Measurements from ENCODE around the gene SFMBT2.
A peak's percentile ranks its signal among the peaks of the same experiment; 100 is the strongest.
"Not testable (repeated sequence)": the region's sequence is repeated elsewhere in the genome, so short reads cannot be mapped to it uniquely, and the experiment has no call there.

The SFMBT2 gene

DNA sequence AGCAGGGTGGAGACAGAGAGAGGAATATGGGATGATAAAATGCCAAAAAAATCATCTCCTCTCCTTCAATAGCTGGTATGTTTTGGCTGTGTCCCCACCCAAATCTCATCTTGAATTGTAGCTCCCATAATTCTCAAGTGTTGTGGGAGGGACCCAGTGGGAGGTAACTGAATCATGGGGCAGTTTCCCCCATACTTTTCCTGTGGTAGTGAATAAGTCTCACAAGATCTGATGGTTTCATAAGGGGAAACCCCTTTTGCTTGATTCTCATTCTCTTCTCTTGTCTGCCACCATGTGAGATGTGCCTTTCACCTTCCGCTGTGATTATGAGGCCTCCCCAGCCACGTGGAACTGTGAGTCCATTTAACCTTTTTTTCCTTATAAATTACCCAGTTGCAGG, 226.7 kb downstream of the SFMBT2 start:
- DNase-seq (ENCODE audit: low spot score): not testable (repeated sequence)

DNA sequence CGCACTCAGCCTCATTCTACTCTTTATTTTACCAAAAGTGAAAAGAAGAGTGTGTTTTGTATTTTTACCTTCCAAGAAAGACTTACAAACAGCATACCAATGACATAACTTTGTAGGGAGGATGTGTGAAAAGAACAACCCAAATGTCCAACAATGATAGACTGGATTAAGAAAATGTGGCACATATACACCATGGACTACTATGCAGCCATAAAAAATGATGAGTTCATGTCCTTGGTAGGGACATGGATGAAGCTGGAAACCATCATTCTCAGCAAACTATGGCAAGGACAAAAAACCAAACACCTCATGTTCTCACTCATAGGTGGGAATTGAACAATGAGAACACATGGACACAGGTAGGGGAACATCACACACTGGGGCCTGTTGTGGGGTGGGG, 228.5 kb downstream of the SFMBT2 start:
- not testable (repeated sequence) for DNase-seq (ENCODE audit: low spot score)

DNA sequence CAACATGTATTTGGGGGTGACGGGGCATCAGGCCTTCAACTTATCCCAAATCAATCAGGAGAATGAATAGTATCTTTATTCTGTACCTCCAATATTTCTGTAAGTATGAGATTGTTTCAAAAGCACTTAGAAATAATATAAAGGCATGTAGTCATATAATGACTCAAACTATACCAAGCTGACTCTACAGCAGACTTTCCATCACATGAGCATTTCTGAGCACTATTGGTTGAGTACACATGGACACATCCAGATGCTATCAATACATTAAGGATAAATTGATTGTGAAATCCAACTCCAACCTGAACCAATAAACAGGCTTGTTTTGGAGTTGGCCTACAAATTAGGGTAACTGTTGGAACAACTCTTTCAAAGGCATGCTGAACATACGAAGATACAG, 229.4 kb downstream of the SFMBT2 start:
- DNase-seq (ENCODE audit: low spot score): no peak

DNA sequence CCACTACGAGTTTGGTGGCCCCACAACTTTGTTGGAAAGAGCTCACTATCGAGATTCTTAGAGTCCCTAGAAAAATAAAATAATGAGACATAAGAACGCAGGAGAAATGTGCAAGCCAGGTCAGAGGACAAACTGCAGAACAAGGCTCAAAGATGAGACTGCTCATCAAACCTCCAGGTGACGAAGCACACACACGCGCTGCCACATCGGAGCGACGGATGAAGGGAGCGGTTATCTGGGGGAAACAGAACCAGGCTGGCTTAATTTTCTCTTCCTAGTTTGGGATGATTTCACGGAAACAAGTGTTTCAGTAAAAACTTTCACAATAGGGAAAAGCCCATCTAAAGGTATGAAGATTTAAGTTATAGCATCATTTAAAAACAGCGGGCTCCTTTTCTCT, 231.3 kb downstream of the SFMBT2 start:
- no peak for DNase-seq (ENCODE audit: low spot score)

DNA sequence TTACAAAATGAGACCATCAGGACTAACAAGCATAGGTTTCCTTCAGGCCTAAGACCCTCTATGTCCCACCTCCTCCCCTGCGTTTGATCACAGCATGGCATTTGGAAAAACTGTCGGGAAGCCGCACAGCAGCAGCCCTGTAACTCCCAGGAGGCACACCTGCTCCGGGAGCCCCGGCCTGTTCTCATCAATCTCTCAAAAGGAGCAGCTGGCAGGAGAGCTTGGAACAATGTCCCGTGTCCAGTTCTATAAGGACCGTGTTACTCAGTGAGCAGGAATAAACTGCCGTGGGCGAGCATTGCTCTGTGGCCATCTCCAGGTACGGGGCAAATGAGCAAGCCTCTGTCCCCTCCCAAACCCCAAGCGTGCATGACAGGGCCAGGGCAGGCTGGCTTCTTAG, 236.9 kb downstream of the SFMBT2 start:
- DNase-seq (ENCODE audit: low spot score): no peak

DNA sequence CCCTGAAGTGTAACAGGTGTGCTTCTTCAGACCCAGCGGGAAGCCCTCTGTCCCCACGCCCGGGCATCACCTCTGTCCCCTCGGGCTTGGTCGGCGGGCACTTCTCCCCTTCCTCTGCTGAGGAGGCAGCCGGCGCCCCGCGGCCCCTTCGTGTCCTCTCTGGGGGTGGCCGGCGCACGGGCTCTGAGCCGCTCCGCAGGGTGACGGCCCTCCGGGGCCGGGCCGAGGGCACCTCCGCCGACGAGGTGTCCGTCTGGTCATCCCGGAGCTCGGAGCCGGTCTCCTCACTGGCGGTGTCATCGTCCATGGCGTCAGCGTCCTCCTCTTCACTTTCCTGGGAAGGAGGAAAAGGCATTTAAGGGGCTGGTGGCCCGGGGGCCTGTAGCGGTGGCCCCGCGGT, 239.0 kb downstream of the SFMBT2 start:
- no peak for DNase-seq (ENCODE audit: low spot score)

DNA sequence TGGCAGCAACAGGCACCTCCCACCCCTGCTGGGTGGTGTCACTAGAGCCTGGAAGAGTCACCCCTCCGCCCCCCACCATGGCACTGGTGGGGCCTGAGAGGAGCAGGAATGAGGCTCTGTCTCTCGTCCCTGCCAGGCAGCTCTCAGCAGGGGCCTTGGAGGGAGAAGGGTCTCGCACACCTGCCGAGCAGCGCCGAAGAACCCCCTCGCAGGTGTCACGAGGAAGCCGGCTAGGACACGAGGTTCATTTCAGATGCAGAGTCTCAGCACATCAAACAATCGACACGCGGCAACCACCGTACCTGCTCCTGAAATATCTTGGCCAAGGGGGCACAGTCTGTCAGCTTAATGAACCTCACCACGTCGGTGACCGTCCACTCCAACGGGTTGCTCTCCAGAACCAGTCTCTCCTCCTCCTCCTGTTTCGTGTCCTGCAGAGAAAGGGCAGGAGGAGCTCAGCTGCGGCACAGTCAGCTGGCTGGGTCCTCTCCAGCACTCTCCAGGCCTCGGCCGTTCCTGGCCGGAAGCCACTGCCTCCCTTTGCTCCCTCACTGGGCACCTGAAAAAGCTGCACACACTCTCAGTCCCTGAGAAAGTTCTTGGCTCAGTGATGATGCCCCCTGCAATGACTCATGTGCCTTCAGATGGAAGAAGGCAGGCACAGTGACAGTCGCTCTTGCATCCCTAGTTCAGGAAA, 240.1 kb downstream of the SFMBT2 start:
- peak; percentile 40 for DNase-seq (ENCODE audit: low spot score)

DNA sequence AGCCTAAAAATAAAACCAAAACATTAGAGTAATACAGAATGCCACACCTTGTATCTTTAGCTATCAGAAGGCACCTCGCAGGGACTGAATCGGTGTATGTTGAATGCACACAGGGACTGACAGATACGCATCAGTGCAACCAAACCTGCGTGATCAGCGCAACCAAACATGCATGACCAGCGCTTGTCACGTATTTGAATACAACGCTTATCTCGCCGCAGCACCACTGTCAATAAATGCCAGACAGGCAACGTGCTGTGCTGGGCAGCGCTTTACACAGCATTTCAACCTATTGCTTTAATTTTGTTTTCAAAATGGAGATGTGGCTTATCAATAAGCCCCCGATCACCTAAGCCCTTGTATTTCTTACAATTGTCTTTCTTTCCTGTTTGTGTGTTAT, 242.4 kb downstream of the SFMBT2 start:
- DNase-seq (ENCODE audit: low spot score): no peak

DNA sequence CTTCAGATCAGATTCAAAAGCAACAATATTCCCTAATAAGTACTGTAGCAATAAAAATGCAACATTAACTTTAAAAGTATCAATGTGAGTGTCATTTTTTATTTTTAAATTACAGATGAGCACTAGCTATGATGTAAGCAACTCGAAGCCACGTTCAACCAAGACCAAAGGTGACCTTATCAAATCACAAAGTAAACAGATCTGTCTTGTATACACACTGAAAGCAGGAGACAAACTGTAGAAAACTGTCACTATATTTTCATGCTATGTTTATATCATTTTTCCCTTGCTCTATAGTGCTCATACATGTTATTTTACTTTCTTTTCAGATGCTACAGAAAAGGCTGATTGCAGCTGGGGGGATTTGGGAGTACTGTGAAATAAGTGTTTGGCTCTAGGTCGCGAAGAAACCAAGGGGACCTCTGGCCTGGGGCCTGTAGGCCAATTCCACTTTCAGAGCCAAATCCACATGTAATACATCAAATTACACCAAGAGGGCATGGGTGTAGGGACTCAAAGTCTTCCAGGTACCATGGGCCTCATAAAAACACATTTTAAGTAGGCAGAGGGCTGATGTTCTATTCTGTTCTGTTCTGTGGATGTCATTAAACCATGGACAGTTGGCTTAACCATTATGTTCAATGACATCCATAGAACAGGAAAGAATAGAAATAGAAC, 245.2 kb downstream of the SFMBT2 start:
- no peak for DNase-seq (ENCODE audit: low spot score)

DNA sequence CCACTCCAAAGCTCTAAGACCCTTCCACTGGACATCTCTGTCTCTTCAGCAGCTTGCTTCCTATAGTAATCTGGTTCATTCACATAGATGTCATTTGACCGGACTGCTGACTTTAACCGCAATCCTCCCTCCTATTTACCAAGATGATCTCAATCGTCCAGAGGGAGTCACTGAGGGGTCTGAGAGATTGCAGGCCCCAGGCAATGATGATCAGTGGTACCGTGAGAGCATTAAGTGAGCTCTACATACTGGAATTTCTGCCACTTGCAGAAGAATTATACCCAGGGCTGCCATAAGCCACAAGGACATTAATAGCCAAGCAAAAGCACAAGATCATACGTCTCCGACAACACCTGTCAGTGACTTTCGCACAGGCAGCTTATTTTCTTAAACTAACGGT, 245.9 kb downstream of the SFMBT2 start:
- no peak for DNase-seq (ENCODE audit: low spot score)

DNA sequence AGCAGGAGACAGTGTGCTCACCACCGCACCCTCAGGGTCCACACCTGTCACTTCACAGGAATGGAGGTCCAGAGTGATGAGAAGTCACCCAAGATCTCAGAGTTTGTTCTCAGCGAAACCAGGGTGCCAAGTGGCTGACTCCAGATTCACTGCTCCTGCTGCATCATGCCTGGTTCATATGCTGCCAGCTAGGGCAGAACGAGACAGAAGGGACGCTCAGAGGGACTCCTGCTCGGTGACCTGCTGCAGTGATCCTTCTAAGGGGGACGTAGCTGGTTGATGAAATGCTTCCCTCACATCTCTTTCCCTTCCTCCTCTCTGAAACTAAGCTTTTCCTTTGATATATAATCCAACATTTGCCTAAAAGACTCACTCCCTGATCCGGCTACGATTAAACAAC, 248.5 kb downstream of the SFMBT2 start:
- no peak for DNase-seq (ENCODE audit: low spot score)

DNA sequence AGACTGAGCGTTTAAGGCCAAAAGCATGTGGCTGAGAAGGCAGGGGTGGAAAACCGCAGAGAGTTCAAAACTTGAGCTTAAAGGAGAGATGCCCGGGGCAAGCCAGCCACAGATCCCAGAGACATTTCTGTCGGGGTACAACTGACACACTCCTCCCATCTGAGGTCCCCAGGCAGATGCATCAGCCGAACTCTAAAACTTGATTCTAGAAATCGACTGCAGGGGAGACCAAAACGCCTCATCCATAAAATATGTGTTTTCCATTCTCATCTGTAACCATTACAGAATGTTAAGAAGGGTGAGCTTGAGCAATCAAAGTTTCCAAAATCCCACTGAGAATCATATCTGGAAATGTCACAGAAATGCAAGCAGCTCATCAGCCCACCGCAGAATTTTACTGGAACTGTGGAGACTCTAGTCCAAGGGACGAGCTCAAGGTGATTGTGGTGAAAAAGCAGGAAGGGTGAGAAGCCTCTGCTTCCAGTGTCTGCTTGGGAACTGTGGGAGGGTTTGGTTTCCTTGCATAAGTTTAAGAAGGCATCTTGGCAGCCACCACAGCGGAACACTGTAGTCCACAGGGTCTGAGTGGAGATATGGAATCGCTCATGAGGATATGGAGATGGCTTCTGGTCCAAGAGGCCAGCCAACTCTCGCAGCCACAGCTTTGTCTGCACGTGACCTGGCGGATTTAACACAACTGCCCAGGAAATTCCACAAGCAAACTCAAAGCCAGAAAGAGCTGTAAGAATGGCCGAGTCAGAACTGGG, 249.2 kb downstream of the SFMBT2 start:
- DNase-seq (ENCODE audit: low spot score): no peak

DNA sequence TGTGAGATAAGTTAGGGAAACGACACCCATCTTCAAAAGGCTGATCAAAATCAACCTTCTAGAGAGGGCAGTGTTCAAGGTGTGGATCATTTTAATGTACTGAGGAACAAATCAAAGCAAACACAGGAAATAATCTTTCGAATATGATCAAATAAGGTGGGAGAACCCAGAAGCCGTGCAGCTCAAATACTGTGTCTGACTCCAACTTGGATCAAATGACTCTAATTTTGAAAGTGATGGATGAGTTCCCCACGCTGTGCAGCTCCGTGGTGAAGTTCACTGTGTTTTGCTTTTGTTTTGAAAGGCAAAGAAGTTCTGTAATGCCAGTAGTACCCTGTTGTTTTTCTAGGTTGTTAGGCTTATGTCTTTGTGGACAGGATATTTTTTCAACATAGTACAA, 250.9 kb downstream of the SFMBT2 start:
- DNase-seq (ENCODE audit: low spot score): no peak

DNA sequence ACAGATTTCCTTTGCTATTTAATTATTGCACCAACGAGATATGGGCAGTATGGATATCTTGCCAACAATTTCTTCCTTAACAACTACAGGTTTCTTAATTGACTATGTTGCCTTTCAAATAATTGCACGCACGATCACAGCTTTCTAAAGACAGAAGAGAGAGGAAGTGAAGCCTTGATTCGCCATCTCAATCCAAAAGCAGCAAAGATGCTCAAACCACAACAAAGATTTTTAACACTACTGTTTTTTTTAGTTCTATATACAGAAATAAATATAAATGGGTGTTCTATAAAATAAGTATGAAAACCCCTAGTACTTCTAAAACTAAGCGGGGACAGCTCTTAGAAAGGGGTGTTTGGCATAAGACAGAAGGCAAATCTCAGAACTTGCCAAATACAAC, 251.3 kb downstream of the SFMBT2 start:
- no peak for DNase-seq (ENCODE audit: low spot score)

DNA sequence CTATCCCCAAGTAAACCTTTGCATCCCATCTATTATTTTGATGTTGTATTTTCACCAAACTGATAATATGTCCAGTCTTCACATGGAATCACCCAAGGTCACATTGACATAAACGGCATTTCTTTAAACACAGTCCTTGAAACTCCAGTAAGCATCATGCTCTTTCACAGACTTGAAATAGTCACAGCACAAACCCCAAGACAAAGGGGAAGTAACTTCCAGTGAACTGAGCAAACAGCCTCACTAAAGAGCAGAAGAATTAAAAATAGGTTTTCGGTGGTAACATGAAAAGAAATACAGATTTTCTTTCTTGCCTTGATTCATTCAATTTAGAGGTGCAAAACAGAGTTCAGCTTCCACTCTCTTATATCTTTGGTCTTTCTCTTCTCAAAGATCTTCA, 253.7 kb downstream of the SFMBT2 start:
- peak; percentile 16 for DNase-seq (ENCODE audit: low spot score)

DNA sequence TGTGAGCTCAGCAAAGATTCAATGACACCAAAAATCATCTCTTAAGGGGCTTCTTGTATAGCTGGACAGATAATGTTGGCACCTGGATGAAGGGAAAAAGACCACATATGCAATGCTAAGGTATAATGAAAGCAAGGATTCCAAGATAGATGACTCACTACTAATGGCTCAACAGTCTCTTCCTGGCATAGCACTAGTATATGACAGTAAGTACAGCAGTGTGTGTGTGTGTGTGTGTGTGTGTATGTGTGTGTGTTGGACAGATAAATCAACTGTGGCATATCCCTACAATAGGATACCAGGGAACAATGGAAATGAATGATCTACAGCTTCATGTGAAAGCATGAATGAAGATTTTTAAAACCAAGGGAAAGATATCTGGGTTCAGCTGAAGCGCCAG, 257.1 kb downstream of the SFMBT2 start:
- no peak for DNase-seq (ENCODE audit: low spot score)

DNA sequence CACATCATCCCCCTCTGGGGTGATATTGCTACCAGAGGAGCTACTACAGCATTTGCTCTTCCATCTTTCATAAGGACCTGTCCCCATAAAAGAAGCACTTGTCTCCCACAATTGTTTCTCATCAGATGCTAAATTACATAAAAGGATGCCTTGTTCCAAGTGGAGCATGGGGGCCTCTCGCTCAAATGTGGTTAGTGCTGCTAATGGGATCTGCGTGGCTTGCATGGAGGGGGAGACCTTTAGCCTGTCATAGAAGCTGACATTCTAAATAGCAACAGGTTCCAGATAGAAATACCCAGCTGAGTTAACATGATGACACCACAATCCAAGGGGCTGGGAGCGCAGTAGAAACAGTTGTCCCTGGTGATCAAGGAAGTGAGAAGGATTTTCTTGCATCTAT, 257.9 kb downstream of the SFMBT2 start:
- DNase-seq (ENCODE audit: low spot score): peak; percentile 27

DNA sequence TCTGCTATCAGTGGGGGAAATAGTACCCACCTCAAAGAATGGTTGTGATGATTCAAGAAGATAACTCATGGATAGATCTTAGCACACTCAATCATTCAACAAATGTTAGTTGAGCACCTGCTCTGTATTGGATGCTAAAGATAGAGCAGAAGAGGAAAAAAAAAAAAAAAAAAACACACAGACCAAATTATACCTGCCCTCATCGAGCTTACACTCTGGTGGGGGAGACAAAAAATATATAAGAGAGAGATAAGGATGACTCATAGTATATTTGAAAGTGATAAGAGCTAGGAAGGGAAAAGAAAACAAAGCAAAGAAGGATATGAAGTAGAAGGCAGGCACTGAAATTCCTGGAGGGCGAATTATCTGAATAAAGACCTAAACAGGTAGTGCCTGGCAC, 258.5 kb downstream of the SFMBT2 start:
- no peak for DNase-seq (ENCODE audit: low spot score)

DNA sequence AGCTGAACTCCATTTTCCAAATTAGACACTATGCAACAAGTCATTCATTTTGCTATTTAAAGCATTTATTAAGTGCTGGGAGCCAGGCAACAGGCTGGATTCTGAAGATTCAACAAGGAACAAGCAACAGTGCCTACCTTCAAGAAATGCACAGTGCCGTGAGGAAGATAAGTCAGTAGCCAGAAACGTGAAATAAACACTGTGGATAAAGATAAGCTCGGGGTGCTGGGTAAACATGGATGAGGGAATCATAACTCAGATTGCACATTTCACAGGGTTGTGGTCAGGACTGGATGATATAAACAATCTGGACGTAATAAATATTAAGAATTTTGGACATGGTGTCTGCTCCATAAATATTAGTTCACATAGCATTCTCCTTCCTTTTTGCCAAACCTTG, 259.3 kb downstream of the SFMBT2 start:
- no peak for DNase-seq (ENCODE audit: low spot score)

DNA sequence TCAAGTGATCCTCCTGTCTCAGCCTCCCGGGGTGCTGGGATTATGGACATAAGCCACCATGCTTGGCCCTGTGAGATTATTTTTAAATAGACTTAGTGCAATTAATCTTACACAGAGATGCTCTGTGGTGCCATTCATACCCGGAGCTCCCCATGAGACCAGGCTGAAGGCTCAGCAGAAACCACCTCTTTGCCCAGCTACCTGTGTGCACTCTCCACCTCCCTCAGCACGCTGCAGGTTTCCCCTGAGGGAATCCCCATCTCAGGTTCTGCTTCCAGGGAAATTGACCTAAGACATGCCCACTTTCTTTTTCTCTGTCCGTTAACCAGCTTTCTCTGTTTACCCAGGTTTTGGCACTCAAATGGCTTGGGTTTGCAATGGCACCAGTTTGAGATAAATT, 260.5 kb downstream of the SFMBT2 start:
- no peak for DNase-seq (ENCODE audit: low spot score)

DNA sequence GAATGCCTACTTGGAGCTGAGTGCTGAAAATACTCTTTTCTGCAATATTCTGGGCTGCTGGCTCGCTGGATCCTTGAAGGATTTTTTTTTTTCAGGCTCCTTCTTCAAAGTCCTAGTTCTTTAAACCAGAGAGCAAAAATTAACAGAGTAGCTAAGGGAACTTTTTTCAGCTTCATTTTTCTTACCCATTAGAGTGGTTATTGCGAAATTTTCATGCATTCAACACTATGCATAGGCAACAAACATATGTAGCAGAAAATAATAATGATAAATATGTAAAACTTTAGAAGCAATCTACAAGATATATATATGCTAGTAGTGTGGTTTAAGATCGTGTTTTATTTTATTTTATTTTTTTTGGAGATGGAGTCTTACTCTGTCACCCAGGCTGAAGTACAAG, 264.6 kb downstream of the SFMBT2 start:
- no peak for DNase-seq (ENCODE audit: low spot score)

DNA sequence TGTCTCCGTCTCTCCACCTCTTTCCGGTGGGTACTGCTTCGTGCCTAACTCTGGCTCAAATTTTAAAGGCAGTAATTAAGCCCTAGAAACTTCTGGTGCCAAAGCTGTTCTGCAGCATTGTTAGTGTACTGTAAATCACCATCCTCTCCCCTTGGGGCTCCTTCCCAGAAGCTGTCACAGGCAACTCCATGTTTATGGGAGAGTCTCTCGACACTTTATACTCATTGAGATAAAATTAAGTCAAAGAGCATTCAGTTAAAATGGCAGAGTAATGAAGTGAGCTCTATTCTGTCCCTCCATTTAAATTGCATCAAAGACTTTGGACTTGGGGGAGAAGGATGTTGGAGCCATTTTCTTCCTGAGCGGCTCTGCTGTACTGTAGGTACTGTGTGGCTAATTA, 274.8 kb downstream of the SFMBT2 start:
- DNase-seq (ENCODE audit: low spot score): no peak

DNA sequence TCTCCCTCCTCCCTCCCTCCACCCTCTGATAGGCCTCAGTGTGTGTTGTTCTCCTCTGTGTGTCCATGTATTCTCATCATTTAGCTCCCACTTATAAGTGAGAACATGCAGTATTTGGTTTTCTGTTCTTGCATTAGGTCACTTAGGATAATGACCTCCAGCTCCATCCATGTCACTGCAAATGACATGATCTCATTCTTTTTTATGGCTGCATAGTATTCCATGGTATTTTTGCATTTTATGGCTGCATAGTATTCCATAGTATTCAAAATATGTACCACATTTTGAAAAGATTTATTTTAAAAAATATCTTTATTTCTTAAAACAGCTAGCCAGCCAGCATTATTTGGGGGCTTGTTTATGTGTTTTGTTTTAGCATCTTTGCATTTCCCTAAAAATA, 275.6 kb downstream of the SFMBT2 start:
- DNase-seq (ENCODE audit: low spot score): no peak

Measured in globus pallidus (tissue), 1 donor.